A204.1 (cell line): ENCODE results near the gene DUSP28.
"Not testable (repeated sequence)": the region's sequence is repeated elsewhere in the genome, so short reads cannot be mapped to it uniquely, and the experiment has no call there.

ENCODE experiments used
- FAIRE-seq: peaks from 2 replicates; lab custom pipeline; 2012; peaks lifted over from hg19 to GRCh38; lab: Jason Lieb, UNC

The DUSP28 gene, protein sequence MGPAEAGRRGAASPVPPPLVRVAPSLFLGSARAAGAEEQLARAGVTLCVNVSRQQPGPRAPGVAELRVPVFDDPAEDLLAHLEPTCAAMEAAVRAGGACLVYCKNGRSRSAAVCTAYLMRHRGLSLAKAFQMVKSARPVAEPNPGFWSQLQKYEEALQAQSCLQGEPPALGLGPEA

GRCh38 chr2:240560084-240560479 lies at the start of gene DUSP28:
Gene DUSP28 (plus strand): TSS chr2:240560357. CDS start chr2:240560685, 328 bp downstream.
- no peak for FAIRE-seq

DNA sequence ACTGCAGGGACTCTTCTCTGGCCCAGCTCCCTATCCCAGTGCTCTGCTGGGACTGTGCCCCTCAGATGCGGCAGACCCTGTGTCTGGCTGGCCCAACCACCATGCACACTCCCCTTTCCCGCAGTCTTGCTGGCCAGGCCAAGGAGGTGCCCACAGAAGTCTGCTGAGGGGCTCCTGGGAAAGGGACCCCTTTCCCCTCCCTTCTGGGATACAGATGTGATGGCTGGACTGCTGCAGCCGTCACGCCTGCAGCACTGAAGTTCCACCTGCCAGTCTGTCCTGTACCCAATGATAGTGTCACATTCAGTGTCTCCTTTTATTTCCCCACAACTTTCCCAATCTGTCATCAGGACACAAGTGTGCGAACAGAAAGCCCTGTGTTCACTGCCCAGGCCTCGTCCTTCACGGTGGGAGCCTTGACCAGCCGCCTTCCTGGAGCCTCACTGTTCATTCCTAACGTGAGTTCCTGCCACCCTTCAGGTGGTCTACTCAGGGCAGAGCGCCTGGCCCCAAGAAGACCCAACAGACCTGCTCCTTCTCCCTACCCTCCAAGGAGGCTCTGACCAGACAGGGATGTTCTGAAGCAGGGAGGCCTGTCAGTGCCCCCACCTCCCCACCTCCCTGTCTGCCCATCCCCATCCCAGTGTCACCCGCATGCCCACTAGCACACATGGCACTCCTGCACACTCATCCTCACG lies 49.5 kb upstream of the DUSP28 start:
- no peak for FAIRE-seq

- no peak for FAIRE-seq
Observed at GRCh38 chr2:240511351-240512108, 48.6 kb upstream of the DUSP28 start.

DNA sequence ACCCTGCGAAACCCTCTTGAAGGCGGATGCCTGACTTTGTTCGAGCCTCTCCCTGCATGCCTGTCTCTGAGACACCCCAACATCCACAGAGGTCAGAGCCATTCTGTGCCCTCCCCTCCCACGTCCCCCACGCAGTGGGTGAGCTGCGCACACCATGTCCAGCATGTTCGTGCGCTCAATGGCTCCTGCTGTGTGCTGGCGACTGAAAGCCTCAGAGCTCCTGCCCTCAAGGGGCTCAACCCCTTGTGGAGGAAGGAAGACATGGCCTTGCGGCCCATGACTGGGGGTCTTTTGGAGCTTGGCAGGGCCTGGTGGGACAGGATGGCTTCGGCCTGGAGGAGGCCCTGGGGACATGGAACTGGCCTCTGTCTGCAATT lies 48.1 kb upstream of the DUSP28 start:
- no peak for FAIRE-seq

- FAIRE-seq = no peak
Observed at GRCh38 chr2:240512666-240513535, 47.3 kb upstream of the DUSP28 start.

GRCh38 chr2:240513549-240514287 lies 46.4 kb upstream of the DUSP28 start:
- FAIRE-seq = no peak

GRCh38 chr2:240514631-240515030 lies 45.5 kb upstream of the DUSP28 start:
- no peak for FAIRE-seq

DNA sequence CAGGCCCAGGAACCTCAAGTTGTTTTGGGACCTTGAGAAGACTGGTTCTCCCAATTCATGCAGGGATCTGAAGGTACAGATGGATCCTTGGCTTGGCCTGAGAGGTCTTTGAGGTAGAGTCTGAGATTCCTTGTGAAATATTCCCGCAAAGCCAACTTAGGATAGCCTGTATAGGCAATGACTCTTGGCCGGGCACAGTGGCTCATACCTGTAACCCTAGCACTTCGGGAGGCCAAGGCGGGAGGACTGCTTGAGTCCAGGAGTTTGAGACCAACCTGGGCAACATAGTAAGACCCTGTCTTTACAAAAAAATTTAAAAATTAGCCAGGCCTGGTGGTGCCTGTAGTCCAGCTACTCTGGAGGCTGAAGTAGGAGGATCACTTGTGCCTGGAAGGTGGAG lies 42.8 kb upstream of the DUSP28 start:
- FAIRE-seq = no peak

GRCh38 chr2:240518981-240519380 lies 41.2 kb upstream of the DUSP28 start:
- FAIRE-seq = no peak

DNA sequence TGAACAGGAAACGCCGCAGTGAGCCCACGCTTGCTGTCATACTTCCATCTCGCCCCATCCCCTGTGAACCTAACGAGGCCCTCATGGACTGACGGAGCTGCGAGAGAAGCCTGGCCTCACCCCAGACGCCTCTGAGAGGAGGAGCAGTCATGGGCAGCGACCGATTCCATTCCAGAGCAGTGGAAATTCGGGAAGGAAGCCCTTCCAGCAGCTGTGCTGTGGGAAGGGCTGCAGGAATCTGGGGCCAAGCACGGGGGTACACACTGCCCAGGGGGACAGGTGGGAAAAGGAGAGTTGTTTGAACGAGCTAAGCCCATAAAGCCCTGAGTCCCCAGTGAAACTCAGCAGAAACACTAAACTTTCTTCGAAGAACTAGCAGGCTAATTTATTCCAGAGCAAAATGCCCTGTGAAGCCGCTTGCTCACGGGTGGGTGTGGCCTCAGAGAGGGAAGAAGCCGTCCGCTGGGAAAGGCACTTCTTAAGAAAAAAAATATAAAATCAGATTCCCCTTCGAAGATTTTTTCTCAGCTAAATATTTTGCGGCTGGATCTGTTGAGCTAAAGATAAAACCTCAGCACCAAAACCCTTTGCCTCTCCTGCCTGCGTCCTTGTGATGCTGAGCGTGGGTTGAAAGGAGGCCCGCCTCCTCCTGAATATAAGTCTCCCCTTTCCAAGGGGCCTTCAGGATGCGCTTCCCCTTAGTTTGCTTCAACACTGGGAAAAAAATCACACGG lies 40.6 kb upstream of the DUSP28 start:
- FAIRE-seq = no peak

DNA sequence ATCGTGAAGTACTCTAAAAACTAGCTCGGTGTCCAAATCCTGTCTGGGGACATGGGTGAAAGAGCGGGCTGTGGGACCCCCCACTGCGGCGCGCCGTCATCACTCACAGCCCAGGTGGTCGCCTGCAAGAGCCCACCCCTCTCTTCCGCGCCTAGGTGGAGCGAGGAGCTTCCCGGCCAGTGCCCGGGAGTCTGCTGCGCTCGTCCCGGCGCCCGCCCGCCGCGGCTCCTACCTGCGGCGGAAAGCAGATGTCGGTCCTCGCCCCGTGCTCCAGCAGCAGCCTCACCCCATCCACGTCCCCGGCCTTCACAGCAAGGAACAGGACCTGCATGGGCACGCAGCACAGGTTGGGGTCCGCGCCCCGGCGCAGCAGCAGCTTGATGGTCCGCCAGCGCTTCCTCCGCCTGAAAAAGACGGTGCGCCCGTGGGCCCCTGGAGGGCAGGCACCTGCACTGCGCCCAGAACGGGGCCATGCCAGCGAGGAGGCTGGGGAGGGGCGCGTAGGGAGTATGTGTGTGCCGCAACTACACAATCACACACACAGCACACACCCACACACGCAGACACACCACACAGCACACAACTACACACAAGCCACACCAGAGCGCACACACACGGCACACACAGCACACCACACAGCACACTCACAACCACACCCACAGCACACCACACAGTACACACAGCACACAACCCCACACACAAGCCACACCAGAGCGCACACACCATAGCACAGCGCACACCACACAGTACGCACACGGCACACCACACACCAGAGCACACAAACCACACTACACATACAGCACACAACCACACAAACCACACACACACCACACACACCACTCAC lies 39.8 kb upstream of the DUSP28 start:
- no peak for FAIRE-seq

DNA sequence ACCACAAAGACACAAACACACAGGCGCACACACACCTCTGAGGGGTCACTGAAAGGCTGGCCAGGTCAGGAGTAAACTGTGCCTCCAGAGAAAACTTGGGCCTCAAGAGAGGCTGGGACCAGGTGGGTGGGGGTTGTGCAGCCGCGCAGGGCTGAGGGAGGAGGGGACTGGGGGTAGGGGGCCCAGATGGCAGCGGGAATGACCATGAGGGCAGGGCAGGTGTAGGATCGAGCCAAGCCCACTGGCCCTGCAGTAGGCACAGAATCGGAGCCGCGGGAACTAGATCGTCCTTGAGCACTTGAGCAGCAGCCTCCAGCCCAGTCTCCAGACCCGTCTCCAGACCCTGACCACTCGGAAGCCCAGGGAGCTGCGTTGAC lies 39.2 kb upstream of the DUSP28 start:
- no peak for FAIRE-seq

DNA sequence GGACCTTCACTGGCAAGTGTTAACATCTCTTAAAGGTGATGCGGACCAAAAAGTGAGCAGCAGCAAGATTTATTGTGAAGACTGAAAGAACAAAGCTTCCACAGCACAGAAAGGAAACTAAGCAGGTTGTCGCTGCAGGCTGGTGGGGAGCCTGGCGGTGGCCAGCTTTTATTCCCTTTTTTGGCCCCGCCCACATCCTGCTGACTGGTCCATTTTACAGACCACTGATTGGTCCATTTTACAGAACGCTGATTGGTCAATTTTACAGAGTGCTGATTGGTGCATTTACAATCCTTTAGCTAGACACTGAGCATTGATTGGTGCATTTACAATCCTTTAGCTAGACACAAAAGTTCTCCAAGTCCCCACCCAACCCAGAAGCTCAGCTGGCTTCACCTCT lies 38.3 kb upstream of the DUSP28 start:
- not testable (repeated sequence) for FAIRE-seq

GRCh38 chr2:240522406-240522805 lies 37.8 kb upstream of the DUSP28 start:
- no peak for FAIRE-seq

DNA sequence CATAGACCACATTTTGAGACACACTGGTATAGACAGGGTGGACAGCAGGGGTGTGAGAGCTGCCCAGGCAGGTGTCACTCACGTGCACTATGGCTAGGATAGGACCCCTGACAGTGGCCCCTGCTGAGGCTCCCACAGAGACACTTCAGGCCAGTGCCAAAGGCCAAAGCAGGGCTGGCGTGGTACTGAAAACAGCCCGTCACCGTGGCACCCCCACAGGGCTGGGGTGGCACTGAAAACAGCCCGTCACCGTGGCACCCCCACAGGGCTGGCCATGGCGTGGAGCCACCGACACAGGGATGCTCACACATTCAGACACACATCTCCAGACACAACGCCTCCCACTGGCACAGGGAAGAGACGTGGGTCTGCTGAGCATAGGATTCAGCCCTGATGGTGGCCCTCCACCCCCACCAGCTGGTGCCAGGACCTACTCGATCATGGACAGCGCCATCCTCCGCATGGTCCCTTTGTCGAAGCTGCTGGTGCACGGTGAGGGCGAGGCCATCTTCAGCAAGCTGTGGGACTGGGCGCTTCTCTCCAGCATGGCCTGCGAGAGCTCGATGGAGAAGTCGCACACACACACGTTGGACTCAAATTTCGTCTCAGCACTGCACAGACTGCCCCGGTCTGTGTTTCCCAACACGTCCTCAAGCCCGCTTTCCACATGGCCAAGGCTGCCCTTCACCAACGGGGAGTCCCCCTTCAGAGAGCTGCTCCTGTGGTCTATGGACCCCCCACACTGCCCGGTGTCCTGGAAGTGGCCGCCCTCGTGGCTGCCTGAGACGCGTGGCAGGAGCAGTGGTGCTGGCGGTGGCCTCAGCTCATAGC lies 36.5 kb upstream of the DUSP28 start:
- no peak for FAIRE-seq

DNA sequence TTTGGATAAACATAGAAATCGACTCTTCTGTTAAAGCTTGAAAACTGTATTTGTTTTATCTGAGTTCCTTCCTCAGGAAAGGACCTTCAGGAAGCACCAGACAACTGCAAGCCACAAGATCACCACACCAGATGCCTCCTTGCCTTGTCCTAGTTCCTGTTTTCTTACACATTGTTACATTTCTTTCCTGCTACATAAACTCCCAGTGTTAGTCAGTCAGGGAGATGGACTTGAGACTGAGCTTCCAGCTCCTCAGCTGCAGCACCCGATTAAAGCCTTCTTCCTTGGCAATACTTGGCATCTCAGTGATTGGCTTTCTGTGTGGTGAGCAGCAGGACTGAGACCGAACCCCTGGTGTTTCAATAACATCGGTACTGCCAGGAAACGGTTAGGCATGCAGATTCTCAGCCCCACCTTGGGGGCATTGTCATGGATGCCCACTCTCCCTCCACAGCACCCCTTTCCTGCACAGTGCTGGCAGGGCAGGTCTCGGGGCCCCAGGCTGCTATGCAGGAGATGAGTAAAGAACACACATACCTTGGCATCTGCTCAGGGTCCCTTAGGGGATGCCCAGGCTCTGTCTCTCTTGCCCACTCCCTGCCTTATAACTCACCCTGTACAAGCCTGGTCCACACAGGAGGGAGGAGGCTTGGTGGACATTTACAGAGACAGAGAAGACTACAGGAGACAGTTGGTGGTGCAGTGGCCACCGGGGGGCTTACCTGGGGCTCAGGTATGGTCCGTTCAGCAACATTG lies 35.0 kb upstream of the DUSP28 start:
- no peak for FAIRE-seq

GRCh38 chr2:240525802-240526201 lies 34.4 kb upstream of the DUSP28 start:
- FAIRE-seq = no peak

- FAIRE-seq = no peak
Observed at GRCh38 chr2:240526521-240526920, 33.6 kb upstream of the DUSP28 start.
